ENCODE data around the gene DOCK4. TPM values are rescaled to one million over a fixed set of nuclear protein-coding genes. Genes with fewer than 3 reads are reported as not detected.
A peak's percentile ranks its signal among the peaks of the same experiment; 100 is the strongest.

The DOCK4 gene
- total RNA-seq, 4 donors from 2014 or later, result 6.4 to 20.5 (median 9.7) TPM

DNA sequence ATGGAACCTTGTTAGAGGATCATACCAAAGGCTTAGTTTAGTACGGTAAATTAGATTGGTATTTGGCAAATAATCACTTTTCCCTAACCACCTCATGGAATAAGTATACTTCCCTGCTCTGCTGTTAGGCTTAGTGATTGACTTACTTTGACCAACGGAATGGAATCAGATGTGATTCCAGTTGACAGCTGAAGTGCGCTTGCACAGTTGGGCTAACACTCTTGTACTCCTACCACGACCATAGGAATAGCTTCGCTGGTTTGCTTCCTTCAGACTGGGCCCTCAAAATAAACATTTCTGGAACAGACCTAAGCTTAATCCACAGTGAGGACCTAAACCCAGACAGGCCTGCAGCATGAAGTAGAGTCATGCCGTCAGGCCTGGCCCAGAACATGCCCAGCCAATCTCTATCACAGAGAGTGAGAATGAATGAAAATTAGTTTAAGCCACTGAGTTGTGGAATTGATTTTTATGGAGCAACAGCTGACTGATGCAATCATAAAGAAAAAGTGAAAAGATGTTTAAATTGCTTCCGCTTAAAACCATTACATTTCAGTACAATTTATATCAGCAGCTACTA is 122.3 kb downstream of the DOCK4 start:
- Histone ChIP-seq H3K4me1 (peaks cover 20% of the 10 kb centered on the region), H3K27ac (peak overlapping the region; percentile 35)
- DNase-seq (ENCODE audit: low spot score in 2 of 2), result no peak

DNA sequence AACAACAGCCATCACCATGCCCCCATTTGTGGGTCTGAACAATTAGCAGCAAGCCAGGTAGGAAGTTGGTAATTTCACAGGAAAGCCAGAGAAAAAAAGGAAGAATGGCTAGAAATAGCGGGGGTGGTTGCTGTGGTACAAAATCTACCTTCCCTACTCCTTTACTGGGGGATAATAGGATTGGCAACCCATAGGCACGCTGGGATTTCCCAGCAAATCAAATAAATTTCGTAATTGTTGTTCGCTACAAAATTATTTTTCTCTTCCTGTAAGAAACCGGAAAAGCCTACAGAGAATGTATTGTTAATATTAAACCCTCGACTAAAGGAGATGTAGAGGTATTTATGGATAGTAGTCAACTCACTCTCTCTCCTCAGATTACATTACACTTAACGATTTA is 123.9 kb downstream of the DOCK4 start:
- Histone ChIP-seq H3K27me3 (no peaks in the 10 kb centered on the region), H3K4me1 (peaks cover 20% of the 10 kb centered on the region), H3K9me3 (no peaks in the 10 kb centered on the region), H3K4me3 (no peak overlapping the region), H3K27ac (no peak overlapping the region), H3K36me3 (no peaks in the 10 kb centered on the region)
- 81% methylated on average over 7 of the region's 7 CpGs for WGBS
- no peak for DNase-seq (ENCODE audit: low spot score in 2 of 2)
- TF ChIP-seq POLR2AphosphoS5 (IDR thresholded peaks at IDR 0.05) (no peak), EP300 (IDR thresholded peaks at IDR 0.05) (no peak), POLR2A (IDR thresholded peaks at IDR 0.05) (no peak)
- TF ChIP-seq, protein P1, sequence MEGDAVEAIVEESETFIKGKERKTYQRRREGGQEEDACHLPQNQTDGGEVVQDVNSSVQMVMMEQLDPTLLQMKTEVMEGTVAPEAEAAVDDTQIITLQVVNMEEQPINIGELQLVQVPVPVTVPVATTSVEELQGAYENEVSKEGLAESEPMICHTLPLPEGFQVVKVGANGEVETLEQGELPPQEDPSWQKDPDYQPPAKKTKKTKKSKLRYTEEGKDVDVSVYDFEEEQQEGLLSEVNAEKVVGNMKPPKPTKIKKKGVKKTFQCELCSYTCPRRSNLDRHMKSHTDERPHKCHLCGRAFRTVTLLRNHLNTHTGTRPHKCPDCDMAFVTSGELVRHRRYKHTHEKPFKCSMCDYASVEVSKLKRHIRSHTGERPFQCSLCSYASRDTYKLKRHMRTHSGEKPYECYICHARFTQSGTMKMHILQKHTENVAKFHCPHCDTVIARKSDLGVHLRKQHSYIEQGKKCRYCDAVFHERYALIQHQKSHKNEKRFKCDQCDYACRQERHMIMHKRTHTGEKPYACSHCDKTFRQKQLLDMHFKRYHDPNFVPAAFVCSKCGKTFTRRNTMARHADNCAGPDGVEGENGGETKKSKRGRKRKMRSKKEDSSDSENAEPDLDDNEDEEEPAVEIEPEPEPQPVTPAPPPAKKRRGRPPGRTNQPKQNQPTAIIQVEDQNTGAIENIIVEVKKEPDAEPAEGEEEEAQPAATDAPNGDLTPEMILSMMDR (IDR thresholded peaks at IDR 0.05), result no peak

More for the DNA sequence above, 122.3 kb downstream of the DOCK4 start:
- H3K4me3 ChIP-seq, result no peak overlapping the region
- H3K9me3 ChIP-seq, result no peaks in the 10 kb centered on the region
- 93% methylated on average over 7 of the region's 7 CpGs for WGBS
- H3K36me3 ChIP-seq, result no peaks in the 10 kb centered on the region
- no peaks in the 10 kb centered on the region for H3K27me3 ChIP-seq
- TF ChIP-seq, protein P1 (IDR thresholded peaks at IDR 0.05), result no peak
- TF ChIP-seq POLR2AphosphoS5 (IDR thresholded peaks at IDR 0.05), result no peak
- no peak for TF ChIP-seq EP300 (IDR thresholded peaks at IDR 0.05)
- no peak for TF ChIP-seq POLR2A (IDR thresholded peaks at IDR 0.05)

DNA sequence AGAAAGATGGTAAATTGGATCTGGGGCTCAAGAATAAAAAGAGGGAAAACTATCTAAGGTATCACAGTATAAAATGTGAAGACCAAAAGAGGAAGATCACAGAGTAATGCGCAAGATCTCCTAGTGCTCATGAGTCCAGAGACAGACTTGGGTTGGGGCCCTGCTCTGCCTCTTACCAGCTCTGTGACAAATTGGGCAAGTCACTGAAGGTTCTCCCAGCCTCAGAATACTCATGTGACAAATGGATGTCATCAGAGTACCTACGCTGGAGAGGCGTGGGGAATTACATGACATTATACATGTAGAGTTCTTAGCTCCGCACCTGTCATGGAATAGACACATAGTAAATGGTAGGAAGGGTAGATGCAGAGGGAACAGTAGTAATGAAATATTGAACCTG is 124.4 kb downstream of the DOCK4 start:
- Histone ChIP-seq H3K4me1 (peaks cover 20% of the 10 kb centered on the region), H3K36me3 (no peaks in the 10 kb centered on the region), H3K27me3 (no peaks in the 10 kb centered on the region), H3K9me3 (no peaks in the 10 kb centered on the region), H3K27ac (no peak overlapping the region), H3K4me3 (no peak overlapping the region)
- no peak for DNase-seq (ENCODE audit: low spot score in 2 of 2)
- WGBS, result 90% methylated on average over 4 of the region's 4 CpGs
- TF ChIP-seq POLR2A (IDR thresholded peaks at IDR 0.05) (no peak), EP300 (IDR thresholded peaks at IDR 0.05) (no peak), POLR2AphosphoS5 (IDR thresholded peaks at IDR 0.05) (no peak)
- TF ChIP-seq, protein P1 (IDR thresholded peaks at IDR 0.05), result no peak

DNA sequence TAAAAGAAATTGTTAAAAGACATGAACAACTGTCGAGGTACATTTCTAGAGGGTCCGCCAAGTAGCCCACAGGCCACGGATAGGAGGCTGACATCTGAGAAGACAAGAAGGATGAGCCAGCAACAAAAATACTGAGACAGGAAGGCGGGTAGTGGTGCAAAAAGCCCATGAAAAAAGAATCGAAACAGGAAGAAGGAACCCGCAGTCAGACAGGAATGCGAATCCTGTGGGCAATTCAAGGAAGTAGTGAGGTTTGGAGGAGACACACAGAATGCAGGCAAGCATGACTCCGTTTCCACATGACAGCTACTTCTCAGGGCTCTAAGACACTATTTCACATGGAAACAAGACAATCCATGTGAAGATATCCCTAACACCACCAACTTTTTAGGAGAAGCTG is 125.2 kb downstream of the DOCK4 start:
- 76% methylated on average over 8 of the region's 8 CpGs for WGBS
- H3K36me3 ChIP-seq, result no peaks in the 10 kb centered on the region
- no peak for DNase-seq (ENCODE audit: low spot score in 2 of 2)
- peaks cover 20% of the 10 kb centered on the region for H3K4me1 ChIP-seq
- no peak for TF ChIP-seq POLR2A (IDR thresholded peaks at IDR 0.05)
- no peak for TF ChIP-seq POLR2AphosphoS5 (IDR thresholded peaks at IDR 0.05)
- TF ChIP-seq, protein P1 (IDR thresholded peaks at IDR 0.05), result no peak
- no peak for TF ChIP-seq EP300 (IDR thresholded peaks at IDR 0.05)
- no peaks in the 10 kb centered on the region for H3K9me3 ChIP-seq
- peak overlapping the region; percentile 54 for H3K27ac ChIP-seq
- H3K27me3 ChIP-seq, result no peaks in the 10 kb centered on the region
- H3K4me3 ChIP-seq, result no peak overlapping the region

DNA sequence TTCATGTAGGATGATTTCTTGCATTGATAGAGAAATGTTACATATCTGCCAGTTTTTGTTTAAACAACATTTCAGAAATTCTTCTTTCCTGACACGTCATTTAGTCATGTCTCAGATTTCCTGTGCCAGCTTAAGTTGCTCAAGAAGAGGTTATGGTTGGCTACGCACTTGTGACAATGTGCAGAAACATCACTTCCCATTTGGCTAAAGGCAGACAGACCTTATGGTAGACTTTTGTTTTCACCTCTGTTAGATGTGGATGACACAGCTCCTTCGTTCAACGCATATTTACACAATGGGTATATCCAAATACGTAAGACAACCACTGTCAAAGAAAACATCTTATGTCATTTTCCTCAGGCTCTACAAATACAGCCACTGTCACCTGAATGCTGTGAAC is 125.8 kb downstream of the DOCK4 start:
- 71% methylated on average over 5 of the region's 5 CpGs for WGBS
- TF ChIP-seq EP300 (IDR thresholded peaks at IDR 0.05) (no peak), POLR2AphosphoS5 (IDR thresholded peaks at IDR 0.05) (peak in 1 of 3 donors; percentile 56), POLR2A (IDR thresholded peaks at IDR 0.05) (no peak)
- TF ChIP-seq, protein P1 (IDR thresholded peaks at IDR 0.05), result no peak
- peak overlapping the region; percentile 54 for H3K27ac ChIP-seq
- no peak for DNase-seq (ENCODE audit: low spot score in 2 of 2)
- H3K4me3 ChIP-seq, result no peak overlapping the region
- no peaks in the 10 kb centered on the region for H3K9me3 ChIP-seq
- H3K4me1 ChIP-seq, result peaks cover 16% of the 10 kb centered on the region
- H3K27me3 ChIP-seq, result no peaks in the 10 kb centered on the region
- no peaks in the 10 kb centered on the region for H3K36me3 ChIP-seq
